ENCODE measurements around the gene ABCF2. TPM values are rescaled to one million over a fixed set of nuclear protein-coding genes. Genes with fewer than 3 reads are reported as not detected.

The ABCF2 gene
- total and polyA plus RNA-seq, 12 donors, result 13.0 to 35.2 (median 29.5) TPM

GRCh38 chr7:151242159-151243044, 15.4 kb upstream of the ABCF2 start:
- Histone ChIP-seq H3K9me3 (no peaks in the 10 kb centered on the region), H3K27ac (peak overlapping the region in 1 of 10 donors; percentile 66), H3K36me3 (peaks cover 0 to 57% (median 27%) of the 10 kb centered on the region in 9 donors), H3K27me3 (peaks cover 0 to 36% (median 6%) of the 10 kb centered on the region in 7 donors), H3K4me1 (peaks cover 16 to 64% (median 46%) of the 10 kb centered on the region in 9 donors), H3K4me3 (no peak overlapping the region)
- DNase-seq (no peak), ATAC-seq (no peak)
- intact Hi-C loops (cut with DNase I), result loop anchor here in 9 of 10 donors (2.0 to 10.0 kb wide), 7 partner anchors 58 to 120 kb away; partner anchors contain the start of gene ASB10 (in 1 of the 9)
- TF ChIP-seq CTCF (IDR thresholded peaks at IDR 0.05), result no peak
- 58 to 70% methylated on average over 19 to 20 of the region's 20 CpGs for WGBS, 2 donors

- DNase-seq (no peak), ATAC-seq (no peak)
- H3K36me3 ChIP-seq, result peaks cover 0 to 64% (median 31%) of the 10 kb centered on the region in 9 donors
- peaks cover 0 to 30% (median 6%) of the 10 kb centered on the region in 7 donors for H3K27me3 ChIP-seq
- no peak for TF ChIP-seq CTCF (IDR thresholded peaks at IDR 0.05)
- no peaks in the 10 kb centered on the region for H3K9me3 ChIP-seq
- H3K27ac ChIP-seq, result peak overlapping the region in 5 of 10 donors; percentile 35 to 68 (median 43)
- peaks cover 12 to 58% (median 39%) of the 10 kb centered on the region in 9 donors for H3K4me1 ChIP-seq
- 89 to 90% methylated on average over 9 of the region's 9 CpGs for WGBS, 2 donors
- H3K4me3 ChIP-seq, result no peak overlapping the region
- intact Hi-C loops (cut with DNase I), result loop anchor here in 9 of 10 donors (2.0 to 10.0 kb wide), 7 partner anchors 57 to 119 kb away; partner anchors contain the start of gene ASB10 (in 1 of the 9)
These were observed 14.7 kb upstream of the ABCF2 start for GRCh38 chr7:151241755-151242096.

GRCh38 chr7:151240942-151241754, 14.1 kb upstream of the ABCF2 start:
- TF ChIP-seq CTCF (IDR thresholded peaks at IDR 0.05), result no peak
- intact Hi-C loops (cut with DNase I), result loop anchor here in 9 of 10 donors (5.0 to 10.0 kb wide), 5 partner anchors 56 to 119 kb away; partner anchors contain the start of gene ASB10 (in 1 of the 9)
- peaks cover 0 to 69% (median 35%) of the 10 kb centered on the region in 9 donors for H3K36me3 ChIP-seq
- ATAC-seq, result no peak
- H3K27me3 ChIP-seq, result peaks cover 0 to 24% (median 6%) of the 10 kb centered on the region in 7 donors
- H3K9me3 ChIP-seq, result no peaks in the 10 kb centered on the region
- DNase-seq, result no peak
- peak overlapping the region in 8 of 10 donors; percentile 20 to 68 (median 43) for H3K27ac ChIP-seq
- H3K4me3 ChIP-seq, result no peak overlapping the region
- H3K4me1 ChIP-seq, result peaks cover 8 to 52% (median 33%) of the 10 kb centered on the region in 9 donors
- WGBS, 2 donors, result 74 to 82% methylated on average over 7 of the region's 7 CpGs

GRCh38 chr7:151240536-151240935, 13.5 kb upstream of the ABCF2 start:
- peak overlapping the region in 5 of 10 donors; percentile 20 to 68 (median 50) for H3K27ac ChIP-seq
- H3K36me3 ChIP-seq, result peaks cover 0 to 76% (median 39%) of the 10 kb centered on the region in 9 donors
- H3K9me3 ChIP-seq, result no peaks in the 10 kb centered on the region
- peaks cover 8 to 47% (median 29%) of the 10 kb centered on the region in 9 donors for H3K4me1 ChIP-seq
- H3K27me3 ChIP-seq, result peaks cover 0 to 18% (median 6%) of the 10 kb centered on the region in 7 donors
- TF ChIP-seq CTCF (IDR thresholded peaks at IDR 0.05), result no peak
- H3K4me3 ChIP-seq, result no peak overlapping the region
- DNase-seq (no peak), ATAC-seq (peak in 1 of 8 donors; percentile 2)
- intact Hi-C loops (cut with DNase I), result loop anchor here in 9 of 10 donors (5.0 to 10.0 kb wide), 5 partner anchors 56 to 118 kb away; partner anchors contain the start of gene ASB10 (in 1 of the 9)
- 70 to 72% methylated on average over 4 of the region's 4 CpGs for WGBS, 2 donors

Measured in heart right ventricle (tissue), 16 donors.